ENCODE results near the gene UNC80. TPM values are rescaled to one million over a fixed set of nuclear protein-coding genes. Genes with fewer than 3 reads are reported as not detected.

UNC80 gene
- polyA plus RNA-seq, 1 of the 3 experiments (the other 2 are of a cell fraction) = 0.59 TPM

- CTCF ChIA-PET = no interaction called here
- Histone ChIP-seq H3K4me1 (ENCODE audit: control insufficient read depth in 1 of 2, insufficient read depth in 2 of 2, low read depth in 1 of 2, low read length in 1 of 2) (no peaks in the 10 kb centered on the region), H3K4me2 (no peak overlapping the region), H3K9me3 (no peaks in the 10 kb centered on the region), H3K27ac (ENCODE audit: low read depth in 2 of 2, low read length in 1 of 2) (no peak overlapping the region), H4K20me1 (ENCODE audit: insufficient read depth) (no peaks in the 10 kb centered on the region), H3K79me2 (ENCODE audit: insufficient read depth) (no peaks in the 10 kb centered on the region), H3K4me3 (ENCODE audit: low read depth in 2 of 2, low read length in 1 of 2) (no peak overlapping the region), H2AFZ (ENCODE audit: low read depth) (no peak overlapping the region), H3K9ac (no peak overlapping the region), H3K9me2 (no peaks in the 10 kb centered on the region), H3K27me3 (ENCODE audit: insufficient read depth) (no peaks in the 10 kb centered on the region), H3K36me3 (replicated peaks in 1 of 2; ENCODE audit: control insufficient read depth in 1 of 2, insufficient read depth in 2 of 2, low read length in 1 of 2) (peaks cover 0 to 5% of the 10 kb centered on the region in 2 experiments), H3F3A (replicated peaks; ENCODE audit: insufficient read depth) (no peaks in the 10 kb centered on the region)
- TF ChIP-seq EP300 (IDR thresholded peaks at IDR 0.05; ENCODE audit: borderline replicate concordance in 1 of 2, low read depth in 1 of 2, low read length in 1 of 2) (no peak), USF2 (IDR thresholded peaks at IDR 0.05; ENCODE audit: borderline replicate concordance, low read depth, low read length) (no peak), MAX (IDR thresholded peaks at IDR 0.05; ENCODE audit: low read depth) (no peak), RAD21 (IDR thresholded peaks at IDR 0.05; ENCODE audit: low read length) (no peak), PBX3 (IDR thresholded peaks at IDR 0.05) (no peak), POLR2AphosphoS5 (IDR thresholded peaks at IDR 0.05; ENCODE audit: low read depth, low read length) (no peak), EZH2phosphoT487 (IDR thresholded peaks at IDR 0.05; ENCODE audit: borderline replicate concordance, low read depth) (no peak), ZBTB33 (IDR thresholded peaks at IDR 0.05; ENCODE audit: borderline replicate concordance, low read depth) (no peak), MXI1 (IDR thresholded peaks at IDR 0.05; ENCODE audit: low read depth, low read length) (no peak), SIN3A (IDR thresholded peaks at IDR 0.05; ENCODE audit: borderline replicate concordance, low read depth, low read length) (no peak), RXRA (IDR thresholded peaks at IDR 0.05; ENCODE audit: borderline replicate concordance, low read depth) (no peak), REST (IDR thresholded peaks at IDR 0.05; ENCODE audit: low read depth, low read length) (no peak)
- WGBS (ENCODE audit: low lambda C conversion rate) = 48% methylated on average over 5 of the region's 5 CpGs
- no peak for DNase-seq
- POLR2A ChIA-PET = no interaction called here
Observed at GRCh38 chr2:209834767-209835166, 63.1 kb downstream of the UNC80 start.
